K562 (cell line): Measurements from ENCODE around the gene PHLDB3. TPM values are rescaled to one million over a fixed set of nuclear protein-coding genes. Genes with fewer than 3 reads are reported as not detected.

Experiments
- ATF1 ChIP-seq, 2 experiments: fragments of 450-650 bp in 1 of 2; IDR thresholded peaks; 2 replicates each; pipeline ENCODE4 v1.6.1; 2016; ENCODE audit warnings: missing compliant biosample characterization in 1 of 2, missing genetic modification characterization in 1 of 2
- CBFA2T3 ChIP-seq: fragments of 450-650 bp; IDR thresholded peaks from 2 replicates; pipeline ENCODE4 v1.6.1; 2017
- CBX1 ChIP-seq: sonication (generic); IDR thresholded peaks from 2 replicates; pipeline ENCODE4 v1.6.1; 2016; ENCODE audit warnings: antibody characterized with exemption, low read depth, mild to moderate bottlenecking
- CC2D1A ChIP-seq: fragments of 450-650 bp; IDR thresholded peaks from 2 replicates; pipeline ENCODE4 v1.6.1; 2017; ENCODE audit warnings: mild to moderate bottlenecking
- E2F4 ChIP-seq: sonication (generic); formaldehyde crosslinking; IDR thresholded peaks from 2 replicates; pipeline ENCODE4 v1.8.0; 2022; ENCODE audit warnings: mild to moderate bottlenecking, low read depth, missing genetic modification reagents
- ETV6 ChIP-seq, 3 experiments: fragments of 150-350 bp in 1 of 3; sonication (generic) in 1 of 3; formaldehyde crosslinking in 1 of 3; IDR thresholded peaks; 2 replicates each; pipeline versions ENCODE4 v1.6.1 to v1.8.0; 2014 to 2022; ENCODE audit warnings: borderline replicate concordance in 2 of 3, low read depth in 2 of 3, antibody characterized with exemption in 1 of 3, low read length in 1 of 3, mild to moderate bottlenecking in 1 of 3, missing genetic modification reagents in 1 of 3
- HDAC1 ChIP-seq, 2 experiments: fragments of 450-650 bp; IDR thresholded peaks; 2 replicates each; pipeline ENCODE4 v1.6.1; 2016 to 2017; ENCODE audit warnings: inconsistent platforms in 1 of 2, mild to moderate bottlenecking in 1 of 2, moderate library complexity in 1 of 2
- PPARD ChIP-seq: fragments of 250-450 bp; sonication (Bioruptor Pico); IDR thresholded peaks from 2 replicates; pipeline ENCODE4 v1.8.0; 2022; ENCODE audit warnings: inconsistent platforms, mild to moderate bottlenecking, moderate library complexity
- STAG1 ChIP-seq: sonication (generic); formaldehyde crosslinking; IDR thresholded peaks from 2 replicates; pipeline ENCODE4 v1.5.0; 2020; ENCODE audit warnings: missing genetic modification reagents, borderline replicate concordance
- TAF1 ChIP-seq: IDR thresholded peaks from 2 replicates; pipeline ENCODE4 v1.6.1; 2011; ENCODE audit warnings: mild to moderate bottlenecking, low read length, moderate library complexity; ENCODE audit not compliant: insufficient read depth, control insufficient read depth, severe bottlenecking; ENCODE audit errors: extremely low read depth
- THRB ChIP-seq: fragments of 450-650 bp; formaldehyde crosslinking; conservative IDR thresholded peaks from 2 replicates; pipeline ENCODE4 v1.4.0; 2022; ENCODE audit warnings: mild to moderate bottlenecking, missing genetic modification characterization
- XRCC4 ChIP-seq: IDR thresholded peaks from one replicate; pipeline ENCODE4 v1.6.1; 2011; ENCODE audit not compliant: insufficient read depth, insufficient read length; ENCODE audit errors: extremely low read depth
- polyA plus RNA-seq, 8 experiments: library from polyadenylated mRNA; depleted of rRNA in 4 of 8; stranded (reverse) in 5 of 8; unstranded in 3 of 8; fragments of >200 nt; fragmentation: Nextera tagmentation in 2 of 8; fragmentation: Illumina TruSeq in 1 of 8; extraction: Ambion mirVana in 2 of 8; extraction: Trizol in 1 of 8; gene quantifications; 2 replicates each; pipeline versions ENCODE4 v1.2.1 to v1.2.3, GENCODE V29; 2011 to 2014; ENCODE audit warnings: inconsistent platforms in 1 of 8, missing spikeins in 1 of 8
- total RNA-seq, 7 experiments: library from RNA; depleted of rRNA in 6 of 7; stranded (reverse); fragments of >200 nt in 6 of 7; fragmentation: Illumina TruSeq in 2 of 7; extraction: Trizol in 2 of 7; gene quantifications; 2 replicates each; pipeline versions ENCODE4 v1.2.1 to v1.2.3, GENCODE V29; 2011 to 2021; ENCODE audit warnings: low replicate concordance in 1 of 7

Gene PHLDB3
- total and polyA plus RNA-seq, 9 of the 15 experiments (the other 6 are each of a cell fraction or from before 2014, with no cell fraction given), result 0.04 to 23.5 (median 3.9) TPM

GRCh38 chr19:43505941-43506340, 1.4 kb upstream of the PHLDB3 start (continued):
- TF ChIP-seq HDAC1 (IDR thresholded peaks at IDR 0.05), result 0 out of 4 replicates have a peak, but pooled peaks of 1 of the 2 experiments have one; percentile 18
- TF ChIP-seq TAF1, result no peak
- TF ChIP-seq ETV6 (IDR thresholded peaks at IDR 0.05; ENCODE audit: borderline replicate concordance in 1 of 2, low read depth in 2 of 2, low read length in 1 of 2), result no peak
- no peak for TF ChIP-seq ETV6 (CRISPR knock-in tag; IDR thresholded peaks at IDR 0.05; ENCODE audit: borderline replicate concordance)
- no peak for TF ChIP-seq CC2D1A
- TF ChIP-seq CBFA2T3, result peak; percentile 13; the same call in 1 of the 2 replicates
- TF ChIP-seq PPARD (CRISPR knock-in tag), result no peak
- TF ChIP-seq STAG1, result no peak
- TF ChIP-seq E2F4 (CRISPR knock-in tag), result no peak
- 0 out of 2 replicates have a peak, but pooled peaks have one; percentile 25 for TF ChIP-seq CBX1
- TF ChIP-seq XRCC4, result no peak
- TF ChIP-seq ATF1 (CRISPR knock-in tag; IDR thresholded peaks at IDR 0.05), result no peak
- peak; percentile 28; the same call in 1 of the 2 replicates for TF ChIP-seq ATF1 (tag; IDR thresholded peaks at IDR 0.05)
- no peak for TF ChIP-seq THRB (CRISPR knock-in tag)
